Measurements from ENCODE around the gene MPG. TPM values are rescaled to one million over a fixed set of nuclear protein-coding genes. Genes with fewer than 3 reads are reported as not detected.

Gene MPG
- total and polyA plus RNA-seq, 2 experiments from 2014 or later: 38.0 to 91.1 TPM

GRCh38 chr16:100989-101388 lies 23.0 kb downstream of the MPG start:
- Histone ChIP-seq H4K20me1 (replicated peaks; ENCODE audit: insufficient read depth) (peaks cover 2% of the 10 kb centered on the region), H3F3A (replicated peaks; ENCODE audit: low read depth) (0 out of 2 replicates have a peak, but pooled peaks cover 6% of the 10 kb centered on the region), H3K4me1 (ENCODE audit: insufficient read depth) (no peaks in the 10 kb centered on the region), H3K4me3 (no peak overlapping the region), H3K4me2 (no peak overlapping the region), H2AFZ (no peak overlapping the region), H3K27ac (ENCODE audit: low read depth) (no peak overlapping the region), H3K36me3 (ENCODE audit: insufficient read depth) (no peaks in the 10 kb centered on the region), H3K27me3 (ENCODE audit: insufficient read depth) (no peaks in the 10 kb centered on the region), H3K9me2 (ENCODE audit: insufficient read depth) (no peaks in the 10 kb centered on the region), H3K79me2 (replicated peaks; ENCODE audit: insufficient read depth) (no peaks in the 10 kb centered on the region)
- DNase-seq (ENCODE audit: low spot score) (no peak), ATAC-seq (no peak)
- no peaks in the 10 kb centered on the region for H3K4me1 Mint-ChIP-seq
- no peaks in the 10 kb centered on the region for H3K36me3 Mint-ChIP-seq (ENCODE audit: low read depth)
- no peaks in the 10 kb centered on the region for H3K9me3 Mint-ChIP-seq
- no peak for TF ChIP-seq CTCF (conservative IDR thresholded peaks at IDR 0.05; ENCODE audit: low read depth in 2 of 2)
- TF ChIP-seq STAT1 (IDR thresholded peaks at IDR 0.05; ENCODE audit: unreplicated experiment): no peak
- TF ChIP-seq CREB1 (CRISPR knock-in tag; IDR thresholded peaks at IDR 0.05; ENCODE audit: low read depth): no peak
- no peak for TF ChIP-seq POLR2AphosphoS5 (IDR thresholded peaks at IDR 0.05; ENCODE audit: low read depth)
- no peak for TF ChIP-seq EZH2 (IDR thresholded peaks at IDR 0.05; ENCODE audit: low read depth, unreplicated experiment)
- no peak for TF ChIP-seq EZH2phosphoT487 (IDR thresholded peaks at IDR 0.05; ENCODE audit: unreplicated experiment)
- no peak for TF ChIP-seq JUNB (IDR thresholded peaks at IDR 0.05; ENCODE audit: unreplicated experiment)
- TF ChIP-seq ETS1 (IDR thresholded peaks at IDR 0.05): no peak
- no peak for TF ChIP-seq NANOG (IDR thresholded peaks at IDR 0.05; ENCODE audit: borderline replicate concordance)
- TF ChIP-seq ZNF462 (CRISPR knock-in tag; IDR thresholded peaks at IDR 0.05): no peak
- TF ChIP-seq REST (IDR thresholded peaks at IDR 0.05; ENCODE audit: unreplicated experiment): no peak
- TF ChIP-seq ZNF114 (CRISPR knock-in tag; IDR thresholded peaks at IDR 0.05): no peak
- TF ChIP-seq ZNF331 (CRISPR knock-in tag; IDR thresholded peaks at IDR 0.05; ENCODE audit: low read depth): no peak
- H3K4me3 Mint-ChIP-seq: no peak overlapping the region
- peaks cover 3% of the 10 kb centered on the region for H3K27me3 Mint-ChIP-seq (ENCODE audit: insufficient read depth, low read depth, poor library complexity)
- H3K27ac Mint-ChIP-seq: no peak overlapping the region

Data from GM23338 (cell line).